Uterus (tissue), 2 donors: ENCODE data around the gene NDUFA11.

Experiments
- CTCF ChIP-seq, 4 experiments: fragments of 200-600 bp in 2 of 4; fragments of 450-650 bp in 2 of 4; sonication (generic) in 2 of 4; IDR thresholded peaks; one replicate each; pipeline ENCODE4 v1.5.1; 2016 to 2019; ENCODE audit warnings: antibody characterized with exemption in 4 of 4, mild to moderate bottlenecking in 2 of 4, moderate library complexity in 1 of 4
- POLR2A ChIP-seq, 2 donors: fragments of 450-650 bp; IDR thresholded peaks; one replicate each; pipeline ENCODE4 v1.6.1; 2016; ENCODE audit warnings: antibody characterized with exemption in 2 of 2, mild to moderate bottlenecking in 1 of 2, moderate library complexity in 1 of 2

GRCh38 chr19:5851302-5851701 lies 52.3 kb downstream of the NDUFA11 start, which contains the start of gene FUT3:
- TF ChIP-seq POLR2A (IDR thresholded peaks at IDR 0.05), result no peak
- TF ChIP-seq CTCF (IDR thresholded peaks at IDR 0.05), result no peak
